Effector memory CD4-positive, alpha-beta T cell (primary cell): ENCODE data around the gene JAZF1.

ENCODE experiments used
- DNase-seq, 3 donors: peaks; one replicate each; pipeline ENCODE4 v3.0.0-alpha.2; 2020
- H3K27ac ChIP-seq: 2 replicates; pipeline ENCODE4 v1.7.0; 2013; ENCODE audit warnings: mild to moderate bottlenecking, low read length, moderate library complexity; ENCODE audit not compliant: insufficient read depth, poor library complexity, severe bottlenecking
- H3K27me3 ChIP-seq: replicated peaks from 2 replicates; pipeline ENCODE4 v1.7.0; 2013; ENCODE audit warnings: mild to moderate bottlenecking, low read length; ENCODE audit not compliant: insufficient read depth, control insufficient read depth, poor library complexity, severe bottlenecking
- H3K36me3 ChIP-seq: 2 replicates; pipeline ENCODE4 v1.7.0; 2013; ENCODE audit warnings: mild to moderate bottlenecking, low read length, moderate library complexity; ENCODE audit not compliant: control insufficient read depth, insufficient read depth
- H3K4me1 ChIP-seq: 2 replicates; pipeline ENCODE4 v1.7.0; 2013; ENCODE audit warnings: low read length, mild to moderate bottlenecking; ENCODE audit not compliant: control insufficient read depth, insufficient read depth, poor library complexity, severe bottlenecking
- H3K4me3 ChIP-seq: 2 replicates; pipeline ENCODE4 v1.7.0; 2013; ENCODE audit warnings: low read length, low read depth, mild to moderate bottlenecking; ENCODE audit not compliant: insufficient read depth, poor library complexity, severe bottlenecking
- H3K9me3 ChIP-seq: 2 replicates; pipeline ENCODE4 v1.7.0; 2013; ENCODE audit warnings: mild to moderate bottlenecking, low read length, moderate library complexity; ENCODE audit not compliant: control insufficient read depth

The JAZF1 gene

DNA sequence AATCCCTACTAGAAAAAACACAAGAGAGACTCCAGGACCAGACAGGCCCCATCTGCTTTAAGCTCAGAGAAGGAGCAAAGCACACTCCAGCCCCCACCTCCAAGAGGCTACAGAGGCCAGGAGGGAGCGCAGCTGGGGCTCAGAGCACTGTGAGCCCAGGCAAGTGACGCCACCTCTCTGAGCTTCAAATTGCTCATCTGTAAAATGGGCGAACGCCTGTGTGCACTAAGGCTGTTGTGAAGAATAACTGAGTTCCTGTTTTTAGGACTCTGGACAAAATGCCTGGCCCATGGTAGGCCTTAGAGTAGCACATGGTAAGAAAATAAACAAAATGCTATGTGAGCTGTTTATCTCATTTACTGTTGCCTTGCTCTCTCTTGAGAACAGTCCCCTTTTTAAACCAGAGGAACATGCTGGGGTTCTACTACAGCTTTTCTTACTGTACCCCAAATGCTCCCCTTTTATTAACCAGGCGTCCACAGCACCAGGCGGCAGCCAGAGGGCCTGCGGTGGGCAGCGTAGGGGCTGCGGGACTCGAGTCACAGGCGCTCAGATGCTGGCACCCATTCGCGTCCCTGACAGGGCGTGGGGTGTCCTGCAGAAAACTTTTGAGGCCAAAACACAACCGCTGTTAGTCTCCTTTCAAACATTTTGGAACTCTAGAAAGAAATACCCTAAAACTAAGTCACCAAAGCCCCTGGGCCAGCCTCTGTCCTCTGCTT is 336.9 kb downstream of the JAZF1 start:
- H3K4me3 ChIP-seq, result no peak overlapping the region
- no peaks in the 10 kb centered on the region for H3K36me3 ChIP-seq
- H3K27ac ChIP-seq, result no peak overlapping the region
- H3K27me3 ChIP-seq, result no peaks in the 10 kb centered on the region
- H3K9me3 ChIP-seq, result no peaks in the 10 kb centered on the region
- no peak for DNase-seq
- no peaks in the 10 kb centered on the region for H3K4me1 ChIP-seq

DNA sequence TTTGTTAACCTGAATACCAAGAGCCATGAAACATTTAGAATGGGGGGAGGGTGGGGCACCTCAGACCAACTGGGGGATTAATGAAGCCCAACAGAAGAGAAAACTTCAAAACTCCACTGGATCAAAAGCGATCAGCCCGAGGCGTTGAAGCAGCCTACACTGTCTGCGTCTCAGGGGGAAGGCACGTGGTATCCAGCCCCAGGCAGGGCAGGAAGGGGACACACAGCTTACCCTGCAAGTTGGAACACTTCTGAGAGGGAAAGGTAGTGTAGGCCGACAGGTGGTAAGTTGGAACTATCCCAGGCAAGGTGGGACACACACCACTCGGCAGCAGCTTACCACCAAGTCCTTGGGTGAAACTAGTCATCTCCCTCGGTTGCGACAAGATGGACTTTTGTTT is 337.7 kb downstream of the JAZF1 start:
- no peak overlapping the region for H3K4me3 ChIP-seq
- H3K4me1 ChIP-seq, result no peaks in the 10 kb centered on the region
- H3K36me3 ChIP-seq, result no peaks in the 10 kb centered on the region
- no peaks in the 10 kb centered on the region for H3K27me3 ChIP-seq
- no peak for DNase-seq
- no peak overlapping the region for H3K27ac ChIP-seq
- H3K9me3 ChIP-seq, result no peaks in the 10 kb centered on the region

DNA sequence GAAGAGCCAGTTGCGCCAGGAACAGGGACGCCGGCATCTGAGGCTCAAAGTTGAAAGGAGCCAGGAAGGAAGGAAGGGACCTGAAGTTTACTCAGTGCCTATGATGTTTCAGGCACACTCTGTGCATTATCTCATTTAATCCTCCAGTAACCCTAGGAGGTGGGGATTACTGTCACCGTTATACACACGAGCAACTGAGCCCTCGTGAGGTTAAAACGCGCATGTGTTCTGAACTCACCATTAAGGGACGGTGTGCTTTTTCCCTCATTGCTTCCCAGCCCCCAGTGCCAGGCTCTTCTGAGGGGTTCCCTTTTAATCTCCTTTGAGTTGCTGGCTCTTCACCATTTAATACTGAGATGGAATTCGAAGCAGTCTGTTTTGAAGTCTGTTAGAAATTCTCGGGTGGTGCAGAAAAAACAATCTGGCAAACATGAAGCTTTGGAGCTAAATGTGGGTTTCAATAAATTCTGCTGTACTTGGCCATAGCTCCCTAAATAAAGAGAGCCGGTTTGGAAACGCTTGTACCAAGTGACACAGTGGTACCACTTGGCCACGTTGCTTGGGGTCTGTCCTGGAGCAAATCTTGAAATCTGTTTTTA is 338.4 kb downstream of the JAZF1 start:
- Histone ChIP-seq H3K36me3 (no peaks in the 10 kb centered on the region), H3K4me3 (no peak overlapping the region), H3K9me3 (no peaks in the 10 kb centered on the region), H3K27me3 (no peaks in the 10 kb centered on the region), H3K4me1 (no peaks in the 10 kb centered on the region), H3K27ac (no peak overlapping the region)
- no peak for DNase-seq

DNA sequence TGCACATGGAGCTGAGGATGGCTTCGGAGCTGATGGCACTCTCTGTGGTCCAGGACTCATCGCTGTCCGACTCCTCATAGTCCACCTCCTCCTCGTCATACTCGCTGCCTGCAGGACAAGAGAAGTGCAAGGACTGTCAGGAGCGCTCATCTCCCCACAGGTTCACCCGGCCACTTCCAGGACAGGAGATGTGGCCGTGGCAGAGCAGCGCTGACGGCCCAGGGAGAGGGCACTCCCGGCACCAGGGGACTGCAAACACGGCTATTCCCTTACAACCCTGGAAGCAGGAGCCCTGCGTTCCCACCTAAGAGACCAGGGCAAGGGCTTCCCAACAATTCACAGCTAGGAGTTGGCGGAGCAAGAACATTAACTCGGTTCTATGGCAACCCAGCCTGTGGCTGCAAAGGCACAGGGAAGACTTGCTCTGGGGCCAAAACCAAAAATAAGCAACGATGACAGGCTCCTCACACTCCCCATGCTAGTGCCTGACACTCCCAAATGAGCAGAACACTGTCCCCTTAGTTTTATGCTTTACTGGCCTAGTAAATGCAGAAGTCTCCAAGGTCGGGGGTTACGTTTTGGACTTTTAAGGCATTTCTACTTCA is 339.7 kb downstream of the JAZF1 start:
- H3K27ac ChIP-seq, result no peak overlapping the region
- DNase-seq, result no peak
- H3K4me1 ChIP-seq, result no peaks in the 10 kb centered on the region
- no peak overlapping the region for H3K4me3 ChIP-seq
- H3K36me3 ChIP-seq, result no peaks in the 10 kb centered on the region
- no peaks in the 10 kb centered on the region for H3K27me3 ChIP-seq
- H3K9me3 ChIP-seq, result no peaks in the 10 kb centered on the region

DNA sequence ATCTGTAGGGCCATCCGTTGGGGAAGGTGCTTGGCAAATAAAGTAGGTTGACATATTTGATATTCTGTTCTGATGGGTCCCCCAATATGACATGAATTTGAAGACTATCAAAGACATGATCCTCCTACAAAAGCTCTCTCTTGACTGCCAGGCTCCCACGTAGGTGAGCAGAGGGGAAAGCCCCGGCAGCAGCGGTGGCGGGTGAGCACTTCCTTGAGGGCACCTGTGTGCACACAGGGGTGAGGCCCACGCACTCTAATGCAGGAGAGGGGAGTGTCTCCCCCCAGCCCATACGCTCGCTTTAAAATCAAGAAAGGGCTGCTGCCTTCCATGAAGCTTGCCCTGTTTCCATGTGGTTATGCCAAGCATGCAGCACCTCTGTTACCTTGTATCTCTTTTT is 340.3 kb downstream of the JAZF1 start:
- DNase-seq, result peak in 1 of 3 donors; percentile 6
- H3K27ac ChIP-seq, result no peak overlapping the region
- no peaks in the 10 kb centered on the region for H3K36me3 ChIP-seq

DNA sequence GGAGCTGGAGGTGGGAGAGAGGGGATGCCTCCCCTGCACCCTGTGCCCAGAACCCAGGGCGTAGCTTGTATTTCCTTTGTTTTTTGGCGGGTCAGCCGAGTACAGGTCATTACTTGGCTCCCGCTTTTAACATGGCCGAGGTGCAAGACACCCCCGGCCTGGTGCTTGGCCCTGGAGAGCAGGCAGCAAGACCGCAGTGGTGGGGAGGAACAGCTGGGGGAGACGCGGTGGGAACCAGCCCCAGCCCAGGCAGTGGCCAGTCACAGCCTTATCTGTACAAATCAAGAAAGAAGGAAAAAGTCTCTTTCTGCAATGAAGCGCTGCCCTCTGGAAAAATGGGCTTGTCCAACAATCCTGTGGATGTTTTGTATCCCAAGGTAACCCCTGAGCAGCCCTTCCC is 341.5 kb downstream of the JAZF1 start:
- H3K4me1 ChIP-seq, result no peaks in the 10 kb centered on the region
- DNase-seq, result no peak
- no peaks in the 10 kb centered on the region for H3K27me3 ChIP-seq
- no peak overlapping the region for H3K27ac ChIP-seq
- no peak overlapping the region for H3K4me3 ChIP-seq
- H3K36me3 ChIP-seq, result no peaks in the 10 kb centered on the region
- no peaks in the 10 kb centered on the region for H3K9me3 ChIP-seq

More for the DNA sequence above, 340.3 kb downstream of the JAZF1 start:
- H3K9me3 ChIP-seq, result no peaks in the 10 kb centered on the region
- H3K4me1 ChIP-seq, result no peaks in the 10 kb centered on the region
- no peak overlapping the region for H3K4me3 ChIP-seq
- no peaks in the 10 kb centered on the region for H3K27me3 ChIP-seq

DNA sequence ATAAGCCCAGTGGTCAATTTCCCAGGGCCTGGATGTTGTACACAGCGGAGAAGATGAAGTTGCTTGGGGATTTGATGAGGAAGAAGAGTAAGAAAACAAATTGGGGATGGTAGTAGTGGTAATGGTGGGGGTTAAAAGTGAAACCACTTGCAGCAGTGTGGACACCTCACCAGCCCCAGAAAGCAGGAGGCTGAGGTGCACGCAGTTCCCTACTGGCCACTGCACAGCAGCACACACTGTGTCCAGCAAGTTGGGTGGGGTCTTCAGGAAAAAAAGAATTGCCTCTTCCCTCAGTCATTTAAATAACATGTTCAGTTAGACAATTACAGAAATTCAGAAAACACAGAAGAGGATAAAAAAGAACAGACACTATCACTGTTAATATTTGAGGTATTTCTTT is 344.1 kb downstream of the JAZF1 start:
- Histone ChIP-seq H3K36me3 (peaks cover 2% of the 10 kb centered on the region), H3K27me3 (no peaks in the 10 kb centered on the region), H3K9me3 (no peaks in the 10 kb centered on the region), H3K4me3 (no peak overlapping the region), H3K4me1 (no peaks in the 10 kb centered on the region), H3K27ac (no peak overlapping the region)
- no peak for DNase-seq

DNA sequence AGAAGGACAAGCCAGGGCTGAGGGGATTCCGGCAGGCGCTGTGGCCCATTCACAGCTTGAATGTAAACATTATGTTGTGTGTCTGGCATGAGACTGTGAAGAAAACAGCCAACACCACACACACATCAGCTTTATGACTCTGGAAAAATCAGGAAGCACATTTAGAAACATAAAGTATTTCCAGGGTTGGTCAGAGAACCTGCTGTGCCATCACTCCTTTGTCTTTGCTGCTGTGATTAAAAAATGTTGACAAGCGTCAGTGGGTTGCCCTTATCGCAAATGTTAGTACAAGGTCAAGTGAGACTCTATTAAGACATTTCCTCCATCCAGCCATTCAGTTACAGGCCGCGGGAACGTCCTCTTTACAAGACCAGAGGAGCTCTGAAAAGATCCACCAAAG is 345.2 kb downstream of the JAZF1 start:
- H3K4me3 ChIP-seq, result no peak overlapping the region
- DNase-seq, result no peak
- no peaks in the 10 kb centered on the region for H3K9me3 ChIP-seq

DNA sequence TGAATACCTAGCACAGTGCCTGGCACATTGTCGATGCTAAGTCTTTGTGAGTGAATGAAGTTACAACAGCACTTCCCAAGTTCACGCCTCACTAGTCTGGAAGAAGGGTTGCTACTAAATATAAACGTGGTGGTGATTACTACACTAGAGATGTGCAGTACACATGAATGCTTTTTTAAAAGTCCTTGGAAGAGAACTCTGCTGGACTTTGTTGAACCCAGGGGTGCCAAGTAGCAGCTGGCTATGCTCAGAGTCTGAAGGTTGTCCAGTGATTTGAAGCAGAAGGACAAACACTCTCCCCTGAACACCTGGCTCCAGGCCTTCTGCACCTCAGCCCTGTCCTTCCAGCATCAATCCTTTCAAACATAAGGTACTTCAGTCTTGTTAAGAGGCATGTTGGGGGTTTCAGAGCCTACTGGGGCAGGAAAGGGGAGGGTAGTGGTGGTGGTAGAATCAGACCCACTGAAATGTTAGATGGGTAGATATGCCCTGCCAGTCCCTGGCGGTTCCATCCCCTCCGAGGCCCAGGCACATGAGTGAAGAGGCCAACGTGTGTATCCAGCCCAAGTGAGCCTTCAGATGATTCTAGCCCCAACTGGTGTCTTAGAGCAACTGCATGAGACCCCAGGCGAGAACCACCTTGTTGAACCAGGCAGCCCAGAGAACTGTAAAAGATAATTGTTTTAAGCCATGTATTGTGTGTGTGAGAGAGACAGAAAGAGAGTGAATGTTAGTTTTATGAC is 346.2 kb downstream of the JAZF1 start:
- no peaks in the 10 kb centered on the region for H3K27me3 ChIP-seq
- no peak overlapping the region for H3K27ac ChIP-seq
- H3K4me3 ChIP-seq, result no peak overlapping the region
- H3K9me3 ChIP-seq, result no peaks in the 10 kb centered on the region
- H3K36me3 ChIP-seq, result peaks cover 4% of the 10 kb centered on the region
- H3K4me1 ChIP-seq, result no peaks in the 10 kb centered on the region
- DNase-seq, result no peak

More for the DNA sequence above, 345.2 kb downstream of the JAZF1 start:
- H3K4me1 ChIP-seq, result no peaks in the 10 kb centered on the region
- H3K36me3 ChIP-seq, result peaks cover 4% of the 10 kb centered on the region
- no peak overlapping the region for H3K27ac ChIP-seq
- no peaks in the 10 kb centered on the region for H3K27me3 ChIP-seq

DNA sequence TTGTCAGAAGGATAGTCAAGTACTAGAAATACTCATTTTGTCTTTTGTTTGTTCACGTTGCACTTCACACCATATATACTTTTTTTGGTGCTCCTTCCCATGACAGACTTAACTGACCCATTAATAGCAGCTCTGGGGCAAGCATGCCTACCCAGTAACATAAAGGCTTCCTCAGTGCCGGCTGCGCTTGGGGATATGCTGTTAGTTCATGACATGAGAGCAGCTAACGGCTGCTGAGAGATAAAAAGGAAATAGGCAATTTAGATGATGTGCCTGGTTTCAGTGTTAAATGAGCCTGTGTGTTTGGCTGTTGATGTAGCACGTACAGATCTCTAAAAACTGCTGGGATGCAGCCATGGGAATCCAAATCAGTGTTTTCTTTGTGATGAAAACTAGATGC is 354.2 kb downstream of the JAZF1 start:
- Histone ChIP-seq H3K9me3 (no peaks in the 10 kb centered on the region), H3K4me1 (no peaks in the 10 kb centered on the region), H3K27me3 (no peaks in the 10 kb centered on the region), H3K4me3 (no peak overlapping the region), H3K27ac (no peak overlapping the region), H3K36me3 (peaks cover 23% of the 10 kb centered on the region)
- no peak for DNase-seq
